Fibroblast of villous mesenchyme (primary cell): Measurements from ENCODE around the gene CHAF1A. TPM values are rescaled to one million over a fixed set of nuclear protein-coding genes. Genes with fewer than 3 reads are reported as not detected.

Experiments used
- DNase-seq: peaks from one replicate; pipeline ENCODE4 v3.0.0-alpha.2; 2010; ENCODE audit warnings: low read depth
- H3K4me3 ChIP-seq: 2 replicates; pipeline ENCODE4 v1.5.1; 2011; ENCODE audit warnings: low read depth, mild to moderate bottlenecking, low read length
- small RNA-seq: library from RNA; depleted of rRNA; stranded (forward); fragments of <200 nt; gene quantifications from one replicate; pipeline ENCODE3, GENCODE V24; 2012
- total RNA-seq: library from RNA; depleted of rRNA; stranded (reverse); fragments of >200 nt; gene quantifications from 2 replicates; pipeline ENCODE4 v1.2.3, GENCODE V29; 2012
- TF ChIP-seq, protein P1 (sequence below): IDR thresholded peaks from 2 replicates; pipeline ENCODE4 v1.5.1; 2012; ENCODE audit warnings: low read depth, mild to moderate bottlenecking, low read length; ENCODE audit not compliant: insufficient read depth

Gene CHAF1A
- total RNA-seq, 1 donor: 9.9 TPM

DNA sequence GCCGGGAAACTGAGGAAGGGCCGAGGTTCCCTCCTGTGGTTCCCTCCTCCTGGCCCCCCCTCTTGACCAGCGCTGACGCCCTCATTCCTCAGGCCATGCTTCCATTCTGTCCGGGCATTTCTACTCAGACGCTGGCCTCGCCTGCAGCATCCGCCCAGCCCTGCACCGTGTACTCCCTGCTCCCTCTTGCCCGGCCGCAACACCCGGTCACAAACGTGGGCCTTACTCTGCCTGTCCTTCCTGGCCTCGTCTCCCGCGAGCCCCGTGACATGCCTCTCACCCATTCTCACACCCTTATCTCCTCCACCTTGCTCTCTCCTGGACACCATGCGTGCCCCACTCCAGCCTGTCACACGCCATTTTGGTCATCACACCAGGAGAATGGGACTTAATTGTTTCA is 80.9 kb downstream of the CHAF1A start:
- TF ChIP-seq, protein P1, sequence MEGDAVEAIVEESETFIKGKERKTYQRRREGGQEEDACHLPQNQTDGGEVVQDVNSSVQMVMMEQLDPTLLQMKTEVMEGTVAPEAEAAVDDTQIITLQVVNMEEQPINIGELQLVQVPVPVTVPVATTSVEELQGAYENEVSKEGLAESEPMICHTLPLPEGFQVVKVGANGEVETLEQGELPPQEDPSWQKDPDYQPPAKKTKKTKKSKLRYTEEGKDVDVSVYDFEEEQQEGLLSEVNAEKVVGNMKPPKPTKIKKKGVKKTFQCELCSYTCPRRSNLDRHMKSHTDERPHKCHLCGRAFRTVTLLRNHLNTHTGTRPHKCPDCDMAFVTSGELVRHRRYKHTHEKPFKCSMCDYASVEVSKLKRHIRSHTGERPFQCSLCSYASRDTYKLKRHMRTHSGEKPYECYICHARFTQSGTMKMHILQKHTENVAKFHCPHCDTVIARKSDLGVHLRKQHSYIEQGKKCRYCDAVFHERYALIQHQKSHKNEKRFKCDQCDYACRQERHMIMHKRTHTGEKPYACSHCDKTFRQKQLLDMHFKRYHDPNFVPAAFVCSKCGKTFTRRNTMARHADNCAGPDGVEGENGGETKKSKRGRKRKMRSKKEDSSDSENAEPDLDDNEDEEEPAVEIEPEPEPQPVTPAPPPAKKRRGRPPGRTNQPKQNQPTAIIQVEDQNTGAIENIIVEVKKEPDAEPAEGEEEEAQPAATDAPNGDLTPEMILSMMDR: no peak
- H3K4me3 ChIP-seq: no peak overlapping the region
- no peak for DNase-seq

DNA sequence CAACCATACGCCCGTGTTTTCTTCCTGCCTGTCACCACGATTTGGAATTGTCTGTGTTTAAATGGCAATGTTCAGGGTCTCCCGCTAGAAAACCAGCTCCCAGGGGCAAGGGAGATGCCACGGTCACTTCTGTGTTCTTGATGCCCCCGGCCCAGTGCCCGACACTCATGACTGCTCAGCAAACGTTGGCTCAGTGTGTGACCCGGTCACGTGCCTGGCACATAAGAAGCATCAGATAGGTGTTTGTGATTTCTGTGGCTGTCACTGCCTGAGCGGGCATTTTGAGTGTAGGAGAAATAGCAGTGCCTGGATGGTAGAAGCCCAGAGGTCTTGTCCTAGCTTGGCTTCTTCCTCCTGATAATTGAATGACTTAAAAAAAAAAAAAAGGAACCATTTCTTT is 85.1 kb downstream of the CHAF1A start:
- TF ChIP-seq, protein P1: no peak
- no peak overlapping the region for H3K4me3 ChIP-seq
- no peak for DNase-seq

DNA sequence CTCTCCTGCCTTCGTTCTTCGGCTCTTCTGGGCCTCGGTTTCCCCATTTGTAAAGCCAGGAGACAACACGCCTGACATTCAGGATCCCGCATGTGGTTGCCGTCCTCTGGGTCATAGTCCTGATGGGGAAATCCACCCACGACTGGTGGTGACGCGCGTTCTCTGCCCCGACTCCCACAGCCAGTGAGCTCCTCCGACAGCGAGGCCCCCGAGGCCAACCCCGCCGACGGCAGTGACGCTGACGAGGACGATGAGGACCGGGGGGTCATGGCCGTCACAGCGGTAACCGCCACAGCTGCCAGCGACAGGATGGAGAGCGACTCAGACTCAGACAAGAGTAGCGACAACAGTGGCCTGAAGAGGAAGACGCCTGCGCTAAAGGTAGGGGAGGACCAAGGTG is 86.1 kb downstream of the CHAF1A start:
- H3K4me3 ChIP-seq: no peak overlapping the region
- TF ChIP-seq, protein P1: no peak
- DNase-seq: no peak

DNA sequence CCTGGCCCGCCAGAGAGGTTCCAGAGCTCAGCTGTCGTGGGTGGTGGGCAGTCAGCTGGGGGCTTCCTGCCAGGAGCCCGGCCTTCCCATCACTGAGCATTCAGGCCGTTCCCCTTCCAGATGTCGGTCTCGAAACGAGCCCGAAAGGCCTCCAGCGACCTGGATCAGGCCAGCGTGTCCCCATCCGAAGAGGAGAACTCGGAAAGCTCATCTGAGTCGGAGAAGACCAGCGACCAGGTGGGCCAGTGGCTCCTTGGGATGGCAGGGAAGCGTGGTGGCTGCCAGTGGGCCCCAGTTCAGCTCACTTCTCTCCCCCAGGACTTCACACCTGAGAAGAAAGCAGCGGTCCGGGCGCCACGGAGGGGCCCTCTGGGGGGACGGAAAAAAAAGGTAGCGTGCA is 89.0 kb downstream of the CHAF1A start:
- H3K4me3 ChIP-seq: no peak overlapping the region
- TF ChIP-seq, protein P1: no peak
- DNase-seq: no peak

DNA sequence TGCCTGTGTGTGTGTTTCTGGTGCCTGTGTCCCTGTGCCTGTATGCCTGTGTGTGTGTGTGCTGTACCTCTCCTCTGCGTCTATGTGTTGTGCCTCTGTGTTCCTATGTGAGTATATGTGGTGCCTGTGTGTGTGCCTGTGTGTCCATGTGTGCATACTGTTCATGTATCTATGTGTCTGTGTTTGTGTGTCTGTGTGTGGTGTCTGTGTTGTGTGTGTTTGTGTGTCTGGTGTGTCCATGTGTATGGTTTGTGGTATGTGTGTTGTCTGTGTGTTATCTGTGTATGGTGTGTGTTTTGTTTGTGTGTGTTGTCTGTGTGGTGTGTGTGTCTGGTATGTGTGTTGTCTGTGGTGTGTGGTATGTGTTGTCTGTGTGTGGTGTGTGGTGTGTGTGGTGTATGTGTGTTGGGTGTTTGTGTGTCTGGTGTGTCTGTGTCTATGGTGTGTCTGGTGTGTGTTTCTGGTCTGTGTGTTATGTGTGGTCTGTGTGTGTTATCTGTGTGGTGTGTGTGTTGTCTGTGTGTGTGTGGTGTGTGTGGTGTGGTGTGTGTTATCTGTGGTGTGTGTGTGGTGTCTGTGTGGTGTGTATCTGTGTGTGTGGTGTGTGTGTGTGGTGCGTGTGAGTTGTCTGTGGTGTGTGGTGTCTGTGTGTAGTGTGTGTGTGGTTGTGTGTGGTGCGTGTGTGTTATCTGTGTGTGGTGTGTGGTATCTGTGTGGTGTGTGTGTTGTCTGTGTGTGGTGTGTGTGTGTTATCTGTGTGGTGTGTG is 90.1 kb downstream of the CHAF1A start:
- TF ChIP-seq, protein P1: no peak
- no peak for DNase-seq
- no peak overlapping the region for H3K4me3 ChIP-seq

Small RNAs within 50 kb of the gene (small RNA-seq; reads per million reads assigned to genes)
- not detected for gene MIR4746

Other genes starting within 250 kb of the CHAF1A start
- gene CREB3L3, start 249.0 kb upstream of the CHAF1A start, total RNA-seq: not detected in 2 replicates
- 10.4 and 10.6 TPM in 2 replicates for gene SIRT6, start 220.1 kb upstream of the CHAF1A start, total RNA-seq
- gene ANKRD24, start 220.0 kb upstream of the CHAF1A start, total RNA-seq: under 0.01 and 0.43 TPM in 2 replicates
- gene EBI3, start 173.1 kb upstream of the CHAF1A start, total RNA-seq: 1.3 TPM in 1 of 2 replicates, not detected in the other
- gene YJU2, start 155.6 kb upstream of the CHAF1A start, total RNA-seq: 13.0 and 19.0 TPM in 2 replicates
- gene SHD, start 123.4 kb upstream of the CHAF1A start, total RNA-seq: not detected in 2 replicates
- not detected in 2 replicates for gene TMIGD2, start 100.3 kb upstream of the CHAF1A start, total RNA-seq
- 8.6 and 9.3 TPM in 2 replicates for gene FSD1, start 98.0 kb upstream of the CHAF1A start, total RNA-seq
- gene STAP2, start 63.8 kb upstream of the CHAF1A start, total RNA-seq: 9.9 and 10.6 TPM in 2 replicates
- 4.3 and 8.1 TPM in 2 replicates for gene MPND, start 59.1 kb upstream of the CHAF1A start, total RNA-seq
- gene SH3GL1, start 2.1 kb upstream of the CHAF1A start, total RNA-seq: 65.2 and 72.5 TPM in 2 replicates
- gene UBXN6, start 55.2 kb downstream of the CHAF1A start, total RNA-seq: 104 and 117 TPM in 2 replicates
- 60.9 and 62.2 TPM in 2 replicates for gene HDGFL2, start 69.7 kb downstream of the CHAF1A start, total RNA-seq
- gene PLIN4, start 115.8 kb downstream of the CHAF1A start, total RNA-seq: 0.32 and 0.43 TPM in 2 replicates
- gene PLIN5, start 132.6 kb downstream of the CHAF1A start, total RNA-seq: not detected in 2 replicates
- not detected in 2 replicates for gene LRG1, start 137.4 kb downstream of the CHAF1A start, total RNA-seq
- under 0.01 TPM in 2 replicates for gene SEMA6B, start 157.0 kb downstream of the CHAF1A start, total RNA-seq
- gene TNFAIP8L1, start 236.9 kb downstream of the CHAF1A start, total RNA-seq: 4.2 and 4.3 TPM in 2 replicates